Vagina (tissue), 2 donors: ENCODE results near the gene FGD4.

ENCODE experiments used
- CTCF ChIP-seq, 3 experiments: fragments of 450-650 bp in 2 of 3; fragments of 200-600 bp in 1 of 3; sonication (generic) in 1 of 3; IDR thresholded peaks; one replicate each; pipeline ENCODE4 v1.5.1; 2017 to 2019; ENCODE audit warnings: antibody characterized with exemption in 3 of 3, mild to moderate bottlenecking in 2 of 3, moderate library complexity in 2 of 3
- POLR2A ChIP-seq, 2 donors: fragments of 450-650 bp; IDR thresholded peaks; one replicate each; pipeline ENCODE4 v1.6.1; 2017; ENCODE audit warnings: antibody characterized with exemption in 2 of 2, mild to moderate bottlenecking in 2 of 2, moderate library complexity in 2 of 2
- POLR2AphosphoS5 ChIP-seq, 2 donors: sonication (generic); formaldehyde crosslinking; IDR thresholded peaks; one replicate each; pipeline ENCODE4 v1.9.0; 2017; ENCODE audit warnings: antibody characterized with exemption in 2 of 2, mild to moderate bottlenecking in 2 of 2, low read depth in 1 of 2; ENCODE audit not compliant: insufficient read depth in 1 of 2

GRCh38 chr12:32545413-32545980 is 146.1 kb downstream of the FGD4 start:
- TF ChIP-seq CTCF (IDR thresholded peaks at IDR 0.05) (no peak), POLR2A (IDR thresholded peaks at IDR 0.05) (no peak), POLR2AphosphoS5 (IDR thresholded peaks at IDR 0.05; ENCODE audit: insufficient read depth in 1 of 2, low read depth in 1 of 2) (no peak)
